HG03045 (cell line): Measurements from ENCODE around the gene CDCP1.

Source experiments
- ATAC-seq: cut with Tn5 transposase; IDR thresholded peaks from one replicate; pipeline ENCODE4 v1.9.1; 2021; ENCODE audit warnings: mild to moderate bottlenecking, moderate library complexity; ENCODE audit not compliant: unreplicated experiment

Gene CDCP1

GRCh38 chr3:45118615-45119071 lies 27.5 kb downstream of the CDCP1 start:
- ATAC-seq, result no peak

GRCh38 chr3:45116350-45116749 lies 29.8 kb downstream of the CDCP1 start:
- ATAC-seq, result no peak

GRCh38 chr3:45113625-45114050 lies 32.5 kb downstream of the CDCP1 start:
- ATAC-seq, result no peak

GRCh38 chr3:45112939-45113338 lies 33.2 kb downstream of the CDCP1 start:
- ATAC-seq, result no peak

- ATAC-seq, result no peak
These were observed 35.7 kb downstream of the CDCP1 start for GRCh38 chr3:45110509-45110833.

GRCh38 chr3:45109771-45110508 lies 36.2 kb downstream of the CDCP1 start:
- ATAC-seq, result no peak

- no peak for ATAC-seq
These were observed 39.3 kb downstream of the CDCP1 start for GRCh38 chr3:45106874-45107273.

- no peak for ATAC-seq
These were observed 40.1 kb downstream of the CDCP1 start for GRCh38 chr3:45105855-45106671.

GRCh38 chr3:45104715-45105711 lies 41.2 kb downstream of the CDCP1 start:
- ATAC-seq, result no peak

- ATAC-seq, result no peak
These were observed 42.1 kb downstream of the CDCP1 start for GRCh38 chr3:45103753-45104714.

- no peak for ATAC-seq
These were observed 42.8 kb downstream of the CDCP1 start for GRCh38 chr3:45103334-45103733.

- no peak for ATAC-seq
These were observed 45.2 kb downstream of the CDCP1 start for GRCh38 chr3:45100981-45101407.

- ATAC-seq, result no peak
These were observed 47.9 kb downstream of the CDCP1 start for GRCh38 chr3:45098310-45098709.

- ATAC-seq, result no peak
These were observed 48.8 kb downstream of the CDCP1 start for GRCh38 chr3:45097296-45097883.

GRCh38 chr3:45095916-45096526 lies 50.2 kb downstream of the CDCP1 start:
- ATAC-seq, result no peak

GRCh38 chr3:45093176-45093575 lies 53.0 kb downstream of the CDCP1 start:
- no peak for ATAC-seq

- ATAC-seq, result no peak
These were observed 53.8 kb downstream of the CDCP1 start for GRCh38 chr3:45092132-45093031.

GRCh38 chr3:45090855-45091254 lies 55.3 kb downstream of the CDCP1 start:
- ATAC-seq, result no peak
